HCT116 (cell line): ENCODE measurements around the gene NFKBIZ. TPM values are rescaled to one million over a fixed set of nuclear protein-coding genes. Genes with fewer than 3 reads are reported as not detected.

Source experiments
- ATAC-seq: fragments of 200-7000 bp; cut with Tn5 transposase; 2 replicates; pipeline ENCODE4 v1.9.1; 2020; ENCODE audit warnings: mild to moderate bottlenecking, moderate library complexity
- BruUV-seq: library from RNA; stranded (reverse); fragments of 400-500 nt; replicated peaks from 2 replicates; lab custom pipeline; 2021; lab: Mats Ljungman, UMichigan
- CTCF ChIA-PET: fragments of 300-600 bp; sonication (Branson Sonifier 250); formaldehyde crosslinking; loops from one replicate; lab custom pipeline; 2021; ENCODE audit warnings: antibody characterized with exemption; lab: Charles Lee
- POLR2A ChIA-PET: fragments of 300-600, 350-600 bp; sonication (Branson Sonifier 250); formaldehyde crosslinking; loops from one replicate; lab custom pipeline; 2021; ENCODE audit warnings: antibody characterized with exemption; lab: Charles Lee
- RAD21 ChIA-PET, 2 experiments: fragments of 300-600 bp; sonication (Branson Sonifier 250); formaldehyde crosslinking; loops; one replicate each; lab custom pipeline; 2023; ENCODE audit warnings: low total read pairs in 2 of 2; ENCODE audit not compliant: uncharacterized antibody in 2 of 2, unreplicated experiment in 2 of 2, low non-redundant PET in 1 of 2; lab: Charles Lee
- DNase-seq: peaks from one replicate; pipeline ENCODE4 v3.0.0-alpha.2; 2010; ENCODE audit warnings: low read depth, low spot score
- H2AFZ ChIP-seq: fragments of 200-600 bp; shearing (Covaris generic), sonication (generic); 2 replicates; pipeline ENCODE4 v1.6.1; 2017; ENCODE audit warnings: low read depth, mixed run types, mixed read lengths, antibody characterized with exemption, low read length; ENCODE audit not compliant: poor library complexity, severe bottlenecking
- H3K27ac ChIP-seq: 2 replicates; pipeline ENCODE4 v1.5.1; 2012; ENCODE audit warnings: low read depth, low read length
- H3K27me3 ChIP-seq: fragments of 200-600 bp; sonication (generic); 2 replicates; pipeline ENCODE4 v1.6.1; 2016; ENCODE audit warnings: mixed run types, low read length, mixed read lengths; ENCODE audit not compliant: insufficient read depth
- H3K36me3 ChIP-seq, 2 experiments: fragments of 200-500 bp in 1 of 2; fragments of 200-600 bp in 1 of 2; sonication (Bioruptor generic) in 1 of 2; sonication (generic) in 1 of 2; 2 replicates each; pipeline versions ENCODE4 v1.5.1 to v1.6.1; 2014 to 2016; ENCODE audit warnings: low read length in 2 of 2, inconsistent platforms in 1 of 2, mixed read lengths in 1 of 2, mixed run types in 1 of 2; ENCODE audit not compliant: insufficient read depth in 2 of 2, control insufficient read depth in 1 of 2
- H3K4me1 ChIP-seq, 2 experiments: fragments of 200-600 bp in 1 of 2; sonication (generic) in 1 of 2; 2 replicates each; pipeline versions ENCODE4 v1.5.1 to v1.6.1; 2012 to 2017; ENCODE audit warnings: low read length in 2 of 2, inconsistent platforms in 1 of 2, mild to moderate bottlenecking in 1 of 2, mixed read lengths in 1 of 2, mixed run types in 1 of 2, moderate library complexity in 1 of 2; ENCODE audit not compliant: insufficient read depth in 2 of 2, control insufficient read depth in 1 of 2
- H3K4me2 ChIP-seq: fragments of 200-600 bp; sonication (generic); 2 replicates; pipeline ENCODE4 v1.6.1; 2017; ENCODE audit warnings: mixed run types, low read length, mixed read lengths
- H3K4me3 ChIP-seq, 2 experiments: fragments of 200-600 bp in 1 of 2; sonication (generic) in 1 of 2; replicated peaks in 1 of 2; 2 replicates each; pipeline ENCODE4 v1.5.1; 2011 to 2016; ENCODE audit warnings: low read length in 2 of 2, control low read depth in 1 of 2, low read depth in 1 of 2, mild to moderate bottlenecking in 1 of 2, mixed read lengths in 1 of 2, mixed run types in 1 of 2
- H3K79me2 ChIP-seq: fragments of 200-600 bp; sonication (generic); 2 replicates; pipeline ENCODE4 v1.6.1; 2017; ENCODE audit warnings: mild to moderate bottlenecking, mixed run types, low read length, moderate library complexity, mixed read lengths; ENCODE audit not compliant: insufficient read depth
- H3K9ac ChIP-seq: fragments of 200-600 bp; sonication (generic); 2 replicates; pipeline ENCODE4 v1.6.1; 2016; ENCODE audit warnings: low read length, mixed read lengths
- H3K9me2 ChIP-seq: fragments of 200-600 bp; sonication (generic), shearing (Covaris generic); 2 replicates; pipeline ENCODE4 v1.6.1; 2017; ENCODE audit warnings: mixed run types, mild to moderate bottlenecking, moderate library complexity; ENCODE audit not compliant: insufficient read depth
- H3K9me3 ChIP-seq, 2 experiments: fragments of 200-500 bp in 1 of 2; fragments of 200-600 bp in 1 of 2; sonication (Bioruptor generic) in 1 of 2; sonication (generic) in 1 of 2; 2 replicates each; pipeline ENCODE4 v1.6.1; 2014 to 2017; ENCODE audit warnings: low read length in 2 of 2, mixed read lengths in 2 of 2, inconsistent platforms in 1 of 2, low read depth in 1 of 2, mild to moderate bottlenecking in 1 of 2, mixed run types in 1 of 2, moderate library complexity in 1 of 2; ENCODE audit not compliant: control insufficient read depth in 1 of 2, insufficient read depth in 1 of 2
- H4K20me1 ChIP-seq: fragments of 200-600 bp; sonication (generic), shearing (Covaris generic); 2 replicates; pipeline ENCODE4 v1.6.1; 2017; ENCODE audit warnings: mixed run types, mild to moderate bottlenecking, moderate library complexity; ENCODE audit not compliant: insufficient read depth
- ATF3 ChIP-seq: IDR thresholded peaks from 2 replicates; pipeline ENCODE4 v1.6.1; 2012
- CEBPB ChIP-seq: IDR thresholded peaks from 2 replicates; pipeline ENCODE4 v1.6.1; 2012; ENCODE audit warnings: low read depth
- CTCF ChIP-seq, 3 experiments: fragments of 200-600 bp in 1 of 3; sonication (generic) in 1 of 3; IDR thresholded peaks in 2 of 3; conservative IDR thresholded peaks in 1 of 3; 2 replicates each; pipeline ENCODE4 v1.5.1; 2012 to 2017; ENCODE audit warnings: low read depth in 2 of 3, low read length in 2 of 3, antibody characterized with exemption in 1 of 3, borderline replicate concordance in 1 of 3, control low read depth in 1 of 3, mild to moderate bottlenecking in 1 of 3, mixed read lengths in 1 of 3, mixed run types in 1 of 3, moderate library complexity in 1 of 3; ENCODE audit not compliant: insufficient read depth in 1 of 3
- EGR1 ChIP-seq: IDR thresholded peaks from 2 replicates; pipeline ENCODE4 v1.6.1; 2012; ENCODE audit warnings: low read depth
- EZH2 ChIP-seq: fragments of 200-600 bp; sonication (generic); IDR thresholded peaks from 2 replicates; pipeline ENCODE4 v1.6.1; 2017; ENCODE audit warnings: antibody characterized with exemption, mixed run types
- FOSL1 ChIP-seq: IDR thresholded peaks from 2 replicates; pipeline ENCODE4 v1.6.1; 2012; ENCODE audit warnings: low read depth
- MAX ChIP-seq: IDR thresholded peaks from 2 replicates; pipeline ENCODE4 v1.6.1; 2012
- POLR2AphosphoS5 ChIP-seq: IDR thresholded peaks from 2 replicates; pipeline ENCODE4 v1.6.1; 2011; ENCODE audit warnings: mild to moderate bottlenecking, low read depth, low read length, moderate library complexity
- REST ChIP-seq: IDR thresholded peaks from 2 replicates; pipeline ENCODE4 v1.6.1; 2012; ENCODE audit warnings: low read depth
- SIN3A ChIP-seq: IDR thresholded peaks from 2 replicates; pipeline ENCODE4 v1.6.1; 2012; ENCODE audit warnings: low read depth
- SP1 ChIP-seq: IDR thresholded peaks from 2 replicates; pipeline ENCODE4 v1.6.1; 2012; ENCODE audit warnings: low read depth
- SRF ChIP-seq: IDR thresholded peaks from 2 replicates; pipeline ENCODE4 v1.6.1; 2012; ENCODE audit warnings: low read depth
- YY1 ChIP-seq: IDR thresholded peaks from 2 replicates; pipeline ENCODE4 v1.6.1; 2011; ENCODE audit warnings: low read length, low read depth, moderate library complexity, mild to moderate bottlenecking; ENCODE audit not compliant: insufficient replicate concordance; ENCODE audit errors: extremely low read depth
- ZBTB33 ChIP-seq: IDR thresholded peaks from 2 replicates; pipeline ENCODE4 v1.6.1; 2011; ENCODE audit warnings: mild to moderate bottlenecking, low read length, moderate library complexity; ENCODE audit not compliant: insufficient replicate concordance; ENCODE audit errors: extremely low read depth
- intact Hi-C: fragments of 100-400 bp; cut with micrococcal nuclease; formaldehyde crosslinking; loops from 2 replicates; pipeline ENCODE4 v1.10.0; 2022
- total RNA-seq: library from RNA; stranded (reverse); gene quantifications from one replicate; pipeline ENCODE4 v1.2.1, GENCODE V29; 2021; ENCODE audit not compliant: unreplicated experiment

Gene NFKBIZ
- total RNA-seq, 1 experiment from 2014 or later = 12.2 TPM

- Histone ChIP-seq H3K9me2 (no peaks in the 10 kb centered on the region), H3K4me2 (no peak overlapping the region), H4K20me1 (no peaks in the 10 kb centered on the region), H3K27me3 (no peaks in the 10 kb centered on the region), H3K9me3 (no peaks in the 10 kb centered on the region), H3K4me3 (no peak overlapping the region), H3K27ac (no peak overlapping the region), H3K36me3 (no peaks in the 10 kb centered on the region), H2AFZ (no peak overlapping the region), H3K79me2 (no peaks in the 10 kb centered on the region), H3K9ac (no peak overlapping the region), H3K4me1 (no peaks in the 10 kb centered on the region)
- ChIA-PET CTCF (interaction anchor here (1.0 kb wide), 1 partner anchor 406 kb away, joined by 4 read pairs; no protein-coding TSS in a partner anchor), POLR2A (no interaction called here), RAD21 (no interaction called here)
- no TSS peak for BruUV-seq
- DNase-seq = no peak
- no peak for TF ChIP-seq MAX
- no peak for TF ChIP-seq ZBTB33
- TF ChIP-seq REST = no peak
- no peak for TF ChIP-seq SRF
- TF ChIP-seq POLR2AphosphoS5 = no peak
- TF ChIP-seq CTCF (IDR thresholded peaks at IDR 0.05 in 2 of 3, conservative IDR thresholded peaks at IDR 0.05 in 1 of 3; ENCODE audit: borderline replicate concordance in 1 of 3, insufficient read depth in 1 of 3, low read depth in 2 of 3, low read length in 2 of 3) = no peak
- TF ChIP-seq SIN3A = no peak
- no peak for TF ChIP-seq YY1
- no peak for TF ChIP-seq ATF3
- no peak for TF ChIP-seq EGR1
- no peak for TF ChIP-seq FOSL1
- no peak for TF ChIP-seq EZH2
- TF ChIP-seq SP1 = no peak
- TF ChIP-seq CEBPB = no peak
- intact Hi-C loops = no loop called here
- no peak for ATAC-seq
Observed at GRCh38 chr3:101819649-101820206, 29.6 kb upstream of the NFKBIZ start.
